Adipose tissue (tissue), 3 donors: ENCODE results near the gene ANKRD37. TPM values are rescaled to one million over a fixed set of nuclear protein-coding genes. Genes with fewer than 3 reads are reported as not detected.

Source experiments
- polyA plus RNA-seq, 3 donors: library from polyadenylated mRNA; stranded (reverse); fragments of 200-250 nt; gene quantifications; one replicate each; pipeline ENCODE4 v1.2.3, GENCODE V29; 2013
- donor health status: healthy with polysubstance abuse.
- donor health status: Bipolar disorder and iron deficiency.
- donor health status: healthy.

ANKRD37 gene
- polyA plus RNA-seq, 3 donors, result 17.2 to 65.7 (median 20.4) TPM

Other genes starting within 250 kb of the ANKRD37 start
- gene CFAP97, start 192.8 kb upstream of the ANKRD37 start, polyA plus RNA-seq, result 10 to 100 TPM in 2 of 3 donors, 1 to 10 TPM in 1; 5.5 to 13.6 (median 11.2) TPM
- gene SNX25, start 187.2 kb upstream of the ANKRD37 start, polyA plus RNA-seq, result 1 to 10 TPM; 4.3 to 7.4 (median 5.5) TPM
- gene LRP2BP, start 917 bp upstream of the ANKRD37 start, polyA plus RNA-seq, result under 1 TPM; 0.22 to 0.78 (median 0.34) TPM
- gene UFSP2, start 29.1 kb downstream of the ANKRD37 start, polyA plus RNA-seq, result 10 to 100 TPM; 18.2 to 36.2 (median 25.7) TPM
- 10 to 100 TPM in 1 of 3 donors, under 1 TPM in 2; 0.25 to 14.7 (median 0.34) TPM for gene CCDC110, start 74.9 kb downstream of the ANKRD37 start, polyA plus RNA-seq
- gene PDLIM3, start 138.7 kb downstream of the ANKRD37 start, polyA plus RNA-seq, result 10 to 100 TPM; 14.8 to 45.1 (median 16.1) TPM